HG03045 (cell line): Measurements from ENCODE around the gene STOX2.

ENCODE experiments used
- ATAC-seq: cut with Tn5 transposase; IDR thresholded peaks from one replicate; pipeline ENCODE4 v1.9.1; 2021; ENCODE audit warnings: mild to moderate bottlenecking, moderate library complexity; ENCODE audit not compliant: unreplicated experiment

STOX2 gene

DNA sequence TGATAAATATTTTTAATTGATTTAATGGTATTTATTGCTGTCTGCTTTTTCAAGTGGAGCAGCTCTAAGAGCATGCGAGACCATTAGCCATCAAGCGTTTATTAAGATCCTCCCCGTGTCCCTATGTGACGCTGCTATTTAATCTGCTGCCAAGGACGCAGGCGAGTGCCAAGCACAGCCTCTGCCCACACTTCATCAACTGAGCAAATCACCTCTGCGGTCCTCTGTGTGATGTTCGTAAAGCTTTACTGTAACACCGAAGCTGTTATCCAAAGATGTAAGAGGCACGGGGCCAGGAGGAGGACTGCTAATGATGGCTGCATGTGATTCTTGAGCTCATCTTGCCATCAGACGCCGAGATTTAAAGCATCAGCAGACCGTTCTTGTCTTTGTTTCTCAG, 79.5 kb downstream of the STOX2 start:
- ATAC-seq = no peak

DNA sequence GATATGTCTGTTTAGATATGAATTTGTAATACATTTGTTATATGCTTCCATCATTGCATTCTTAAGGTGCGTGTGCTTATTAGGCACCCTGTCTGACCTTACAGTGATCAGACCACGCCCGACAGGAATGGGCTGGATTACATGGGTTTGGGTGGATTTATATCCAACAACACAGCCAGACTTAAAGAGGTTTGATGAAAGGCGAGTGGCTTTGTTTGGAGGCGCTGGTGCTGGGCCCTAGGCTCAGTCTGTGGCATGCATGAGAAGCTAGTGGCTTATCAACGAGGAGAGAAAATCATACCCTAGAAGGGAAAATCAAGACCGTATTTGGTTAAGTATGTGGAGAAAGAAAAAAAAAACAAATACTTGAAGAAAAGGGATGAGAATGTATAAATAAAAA, 80.7 kb downstream of the STOX2 start:
- no peak for ATAC-seq

DNA sequence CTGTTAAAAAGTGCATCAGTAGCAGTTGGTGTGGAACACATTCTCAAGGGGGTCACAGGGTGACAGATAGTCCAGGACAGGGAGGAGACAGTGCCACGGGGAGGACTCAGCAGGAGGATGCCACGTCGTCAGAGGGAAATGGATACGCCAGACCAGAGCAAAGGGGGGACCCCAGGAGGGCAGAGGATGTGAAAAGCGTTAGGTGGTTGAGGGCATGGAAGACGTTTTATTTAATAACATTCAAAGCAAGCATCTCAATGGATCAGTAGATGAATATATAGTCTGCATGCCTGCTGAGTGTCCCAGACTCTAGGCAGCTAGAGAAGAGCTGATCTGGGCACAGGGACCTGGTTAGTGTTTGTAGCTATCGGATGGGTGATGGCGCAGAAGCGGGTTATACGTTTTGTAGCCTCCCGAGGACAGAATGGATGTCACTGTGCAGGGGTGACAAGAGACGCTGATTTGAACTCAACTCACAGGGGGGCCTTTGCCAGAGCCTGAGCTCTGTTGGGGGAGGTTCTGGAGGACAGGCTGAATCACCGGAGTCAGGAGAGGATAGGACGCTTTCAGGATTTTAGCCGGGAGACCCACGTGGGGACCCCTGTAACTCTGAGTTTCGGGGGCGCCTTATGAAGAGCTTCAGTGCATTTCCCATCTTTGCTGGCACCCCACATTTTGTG, 81.3 kb downstream of the STOX2 start:
- ATAC-seq = no peak

DNA sequence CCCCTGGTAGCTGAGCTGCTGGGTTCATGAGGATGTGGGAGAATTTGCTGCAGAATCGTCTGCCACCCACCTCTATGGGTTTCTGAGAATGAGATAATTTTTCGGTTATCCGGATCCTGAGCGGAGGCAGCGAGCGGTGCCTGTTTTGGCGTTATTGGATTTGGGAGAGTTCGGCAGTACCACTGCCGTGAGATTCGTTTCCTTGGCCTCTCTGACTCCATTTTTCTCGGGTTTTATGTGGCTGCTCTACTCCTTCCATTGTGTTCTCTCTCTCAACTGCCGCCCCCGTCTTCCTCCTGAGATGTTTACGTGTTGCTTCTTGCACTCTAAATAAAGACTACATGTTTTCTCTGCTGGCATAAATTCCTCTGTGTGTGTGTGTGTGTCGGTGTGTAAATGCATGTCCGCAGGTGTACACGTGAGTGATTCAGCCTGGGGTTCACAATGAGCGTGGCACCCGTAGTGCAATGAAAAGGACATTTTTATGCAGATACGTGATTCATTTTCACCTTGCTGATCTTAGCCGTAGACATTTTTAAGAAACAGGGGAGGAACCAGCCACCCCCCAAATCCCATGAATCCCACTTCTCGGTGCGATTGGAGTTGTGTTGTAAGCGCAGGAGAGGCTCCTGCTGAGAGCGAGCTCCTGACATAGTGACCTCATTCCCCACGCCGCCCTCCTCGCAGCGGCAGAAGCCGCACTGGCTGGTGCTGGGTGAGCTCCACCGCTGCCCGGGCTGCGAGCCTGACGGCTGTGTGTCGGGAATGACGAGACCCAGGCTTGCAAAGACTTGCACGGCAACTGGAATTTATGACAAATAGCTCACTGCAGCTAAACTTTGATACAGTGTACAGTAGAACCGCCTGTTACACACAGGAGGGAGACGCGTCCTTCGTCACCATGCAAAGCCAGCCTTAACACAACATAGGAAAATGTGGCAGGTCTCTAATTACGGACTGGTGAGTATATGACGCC, 82.2 kb downstream of the STOX2 start:
- ATAC-seq = no peak

DNA sequence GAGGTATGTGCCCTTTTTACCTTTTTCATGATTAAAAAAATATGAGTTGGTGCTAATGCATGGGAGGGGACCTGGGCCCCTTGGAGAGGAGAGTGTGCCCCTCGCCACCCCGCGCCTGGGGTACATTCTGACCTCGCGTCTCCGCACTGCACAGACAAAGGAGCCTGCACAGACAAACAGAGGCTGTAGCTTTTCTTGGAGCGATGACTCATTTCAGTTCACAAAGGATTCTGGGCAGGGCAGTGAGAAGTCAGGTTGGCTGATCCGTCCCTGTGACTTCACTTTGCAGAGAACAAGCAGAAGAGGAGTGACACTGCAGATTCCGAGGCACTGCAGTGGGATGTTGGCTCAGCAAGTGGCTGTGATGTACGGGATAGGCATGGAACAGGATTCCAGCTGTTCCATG, 82.9 kb downstream of the STOX2 start:
- ATAC-seq = no peak

DNA sequence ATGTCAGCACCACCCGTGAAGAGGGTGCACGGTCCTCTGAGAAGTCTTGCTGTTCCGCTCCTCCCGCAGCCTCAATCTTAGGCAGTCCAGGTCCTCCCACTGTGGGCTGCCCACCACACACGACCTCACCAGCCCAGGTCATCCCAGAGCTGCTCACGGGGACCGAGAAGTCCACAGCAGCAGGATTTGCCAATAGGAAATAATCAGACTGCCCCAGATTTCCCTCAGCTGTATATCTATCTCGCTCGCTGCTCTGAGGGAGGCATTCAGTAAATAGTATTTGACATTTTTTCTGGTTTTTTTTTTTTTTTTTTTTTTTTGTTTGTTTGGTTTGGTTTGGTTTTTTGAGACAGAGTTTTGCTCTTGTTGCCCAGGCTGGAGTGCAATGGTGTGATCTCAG, 83.8 kb downstream of the STOX2 start:
- ATAC-seq = no peak

DNA sequence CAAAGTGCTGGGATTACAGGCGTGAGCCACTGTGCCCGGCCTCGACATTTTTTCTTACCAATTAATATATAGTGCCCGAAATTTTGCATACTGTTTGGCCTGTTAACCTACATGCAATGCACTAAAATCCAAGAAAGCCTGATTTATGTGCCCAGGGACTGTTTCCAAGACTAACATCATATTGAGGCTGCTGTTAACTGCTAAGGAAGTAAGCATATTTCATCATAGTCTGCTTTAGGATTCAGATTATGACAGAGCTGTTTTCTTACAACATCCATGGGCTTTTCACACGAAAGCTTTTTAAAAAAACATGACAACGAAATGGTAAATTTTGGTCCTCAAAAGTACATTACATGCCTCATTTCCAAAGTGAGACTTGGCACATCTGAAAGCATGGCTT, 84.4 kb downstream of the STOX2 start:
- ATAC-seq = no peak

DNA sequence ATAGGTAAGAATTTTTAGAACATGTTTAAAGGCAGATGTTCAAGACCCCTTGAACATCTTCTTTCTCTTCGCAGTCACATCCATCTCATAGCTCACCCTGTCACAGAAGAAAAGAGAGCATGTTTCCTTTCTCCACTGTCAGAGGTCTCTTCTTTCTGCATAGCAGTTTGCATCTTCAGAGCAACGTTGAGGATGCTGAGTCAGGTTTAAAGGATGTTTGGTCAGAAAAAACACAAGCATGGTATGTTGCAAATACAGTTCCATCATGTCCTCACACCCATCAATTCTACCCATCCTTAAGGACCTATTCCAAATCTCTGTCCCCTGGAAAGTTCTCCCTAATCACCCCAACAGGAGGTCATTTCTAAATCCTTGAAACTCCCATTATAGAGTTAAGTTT, 84.8 kb downstream of the STOX2 start:
- ATAC-seq = no peak

DNA sequence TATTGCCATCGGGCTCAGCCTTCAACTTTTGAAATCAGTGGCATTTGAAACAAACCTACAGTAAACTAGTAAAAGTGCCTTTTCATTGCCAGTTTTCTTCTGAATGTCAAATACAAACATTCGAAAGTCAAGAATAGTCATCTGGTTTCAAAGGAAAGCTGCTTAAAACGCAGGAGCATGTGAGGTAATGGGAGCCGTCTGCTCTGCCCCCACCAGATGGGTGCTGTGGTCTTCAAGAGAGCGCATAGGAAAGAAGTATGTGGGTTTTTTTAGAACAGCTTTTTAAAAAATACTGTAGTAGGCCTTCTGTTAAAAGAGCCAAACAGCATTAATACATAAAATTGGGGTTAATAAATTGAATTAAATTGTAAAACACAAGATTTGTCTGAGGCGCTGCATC, 88.6 kb downstream of the STOX2 start:
- no peak for ATAC-seq

DNA sequence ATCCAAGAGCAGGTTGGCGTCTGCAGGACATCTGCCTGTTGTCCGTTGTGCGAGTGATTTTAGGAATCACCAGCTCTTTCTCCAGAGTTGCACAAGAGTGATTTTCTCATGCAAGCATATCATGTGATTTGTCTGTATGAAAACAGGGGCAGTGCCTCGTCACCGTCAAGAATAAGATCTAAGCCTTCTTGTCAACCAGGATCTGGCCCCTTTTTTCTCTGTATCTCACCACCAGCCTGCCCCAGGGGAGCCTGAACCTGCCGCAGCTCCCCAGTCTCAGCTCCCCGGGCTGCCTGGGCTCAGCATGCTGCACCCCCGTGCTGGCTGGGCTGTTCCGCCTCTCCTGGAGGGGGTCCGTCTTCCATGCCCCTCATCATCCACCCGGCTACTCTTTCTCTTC, 90.5 kb downstream of the STOX2 start:
- ATAC-seq = no peak

DNA sequence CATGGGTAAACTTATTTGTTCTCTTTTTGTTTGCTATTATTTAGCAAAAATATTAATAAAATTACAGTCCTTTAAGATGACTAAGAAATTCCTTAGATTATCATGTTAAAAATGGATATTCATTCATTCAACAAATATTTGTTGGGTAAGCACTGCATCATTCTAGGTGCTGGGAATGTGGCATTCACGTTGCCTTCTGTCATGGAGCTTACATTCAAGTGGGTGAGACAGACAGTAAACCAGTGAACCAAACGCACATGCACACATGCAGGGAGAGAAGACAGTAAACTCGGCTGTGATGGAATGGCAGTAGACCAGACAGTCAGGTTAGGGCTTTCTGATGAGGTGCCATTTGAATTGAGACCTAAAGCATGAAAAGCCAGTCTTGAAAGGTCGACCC, 91.8 kb downstream of the STOX2 start:
- ATAC-seq = no peak

DNA sequence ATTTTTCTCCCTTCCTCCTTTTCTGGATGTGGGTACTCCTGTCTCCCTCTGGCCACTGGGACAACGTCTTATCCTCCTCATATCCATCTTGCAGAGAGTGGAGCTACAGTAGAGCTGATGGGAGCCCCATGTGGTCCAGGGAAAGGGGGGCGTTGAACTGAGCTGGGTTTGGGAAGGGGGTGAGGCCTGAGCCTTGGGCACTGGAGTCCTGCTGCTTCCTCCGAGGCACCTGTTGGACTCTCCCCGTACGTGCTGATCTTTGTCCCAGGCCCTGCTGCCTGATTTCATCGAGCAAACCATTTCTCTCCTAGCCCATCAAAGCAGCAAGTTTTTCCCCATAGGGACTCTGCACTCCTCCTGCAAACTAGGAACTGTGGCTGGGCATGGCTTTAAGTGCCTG, 94.3 kb downstream of the STOX2 start:
- ATAC-seq = no peak

DNA sequence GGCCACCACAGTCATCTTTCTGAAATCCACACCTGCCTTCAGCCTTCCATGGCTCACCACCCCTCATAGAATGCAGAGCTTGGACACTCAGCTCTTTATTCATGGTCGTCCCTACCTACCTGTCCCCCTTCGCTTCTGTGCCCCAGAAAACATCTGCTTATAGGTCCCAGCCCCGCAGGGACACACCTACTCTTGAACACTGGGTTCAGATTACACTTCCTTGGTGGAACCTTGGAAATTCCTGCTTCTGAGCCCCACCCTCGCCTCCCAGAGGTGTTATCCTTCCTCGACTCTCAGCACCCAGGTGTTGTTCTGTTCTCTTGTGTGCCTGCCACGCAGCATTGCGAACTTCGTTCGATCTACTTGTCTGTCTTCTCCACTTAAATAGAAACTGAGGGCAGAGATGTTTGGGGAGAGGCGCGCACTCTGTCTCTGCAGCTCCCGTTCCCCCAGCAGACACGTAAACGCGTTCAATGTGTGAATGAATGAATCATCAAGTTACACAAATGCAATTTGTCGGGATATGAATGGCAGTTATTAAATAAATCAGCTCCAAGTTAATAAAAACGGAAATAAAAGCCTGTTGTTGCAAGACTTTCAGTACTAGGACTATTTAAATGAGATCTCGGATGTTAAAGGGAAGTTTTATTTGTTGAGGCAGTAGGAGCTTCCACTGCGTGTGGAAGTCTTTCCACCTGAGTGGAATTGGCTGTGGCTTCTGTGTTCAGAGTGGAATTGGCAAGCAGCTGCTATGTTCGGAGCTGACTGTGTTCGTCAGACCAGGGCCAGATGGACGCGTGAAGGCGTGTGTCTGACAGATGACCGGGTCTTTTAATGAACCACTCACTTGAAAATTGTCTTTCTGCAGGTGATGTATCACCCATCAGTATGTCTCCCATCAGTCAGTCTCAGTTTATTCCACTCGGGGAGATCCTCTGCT, 95.6 kb downstream of the STOX2 start:
- no peak for ATAC-seq

DNA sequence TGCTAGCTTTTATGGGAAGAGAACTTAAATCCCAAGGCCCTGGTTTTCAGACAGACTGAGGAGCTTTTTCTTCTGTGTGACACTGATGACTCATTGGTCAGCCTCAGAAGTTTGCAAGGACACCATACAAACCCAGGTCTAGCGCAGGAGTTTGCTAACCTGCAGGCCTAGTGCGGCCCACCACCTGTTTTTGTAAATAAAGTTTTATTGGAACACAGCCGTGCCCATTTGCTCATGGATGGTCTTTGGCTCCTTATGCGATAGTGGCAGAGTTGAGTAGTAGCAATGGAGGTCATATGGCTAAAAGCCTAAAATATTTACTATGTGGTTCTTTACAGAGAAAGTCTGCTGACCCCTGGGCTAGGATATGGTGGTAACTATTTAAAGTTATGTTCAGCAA, 98.3 kb downstream of the STOX2 start:
- ATAC-seq = no peak

DNA sequence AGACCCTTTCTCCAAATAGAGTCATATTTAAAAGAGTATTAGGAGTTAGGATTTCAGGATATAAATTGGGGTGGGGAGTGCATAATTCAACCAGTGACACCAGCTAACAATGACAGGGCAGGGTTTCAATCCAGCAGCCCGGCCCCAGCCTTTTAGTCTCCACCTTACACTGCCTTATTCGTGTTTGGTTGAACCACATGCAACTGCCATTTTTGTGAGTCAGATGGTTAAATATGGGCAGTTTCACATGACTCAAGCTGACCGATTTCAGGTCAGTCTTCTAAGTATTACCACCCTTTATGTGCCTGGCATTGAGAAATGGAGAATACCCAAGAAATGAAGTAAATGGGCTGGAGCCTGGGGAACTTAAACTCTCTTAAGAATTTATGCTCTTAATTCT, 102.8 kb downstream of the STOX2 start:
- ATAC-seq = no peak

DNA sequence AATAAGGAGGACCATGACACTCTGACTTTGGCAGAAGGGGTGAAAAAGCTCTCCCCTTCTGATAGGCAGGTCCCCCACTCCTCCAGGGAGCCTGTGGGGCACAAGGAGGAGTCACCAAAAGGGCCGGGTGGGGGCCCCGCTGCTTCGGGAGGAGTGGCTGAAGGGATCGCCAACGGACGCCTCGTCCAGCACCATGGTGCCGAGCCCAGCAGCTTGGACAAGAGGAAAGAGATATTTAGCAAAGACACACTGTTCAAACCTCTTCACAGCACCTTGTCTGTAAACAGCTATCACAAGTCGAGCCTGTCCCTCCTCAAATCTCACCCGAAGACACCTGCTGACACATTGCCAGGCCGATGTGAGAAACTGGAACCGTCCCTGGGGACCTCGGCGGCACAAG, 105.6 kb downstream of the STOX2 start:
- no peak for ATAC-seq

DNA sequence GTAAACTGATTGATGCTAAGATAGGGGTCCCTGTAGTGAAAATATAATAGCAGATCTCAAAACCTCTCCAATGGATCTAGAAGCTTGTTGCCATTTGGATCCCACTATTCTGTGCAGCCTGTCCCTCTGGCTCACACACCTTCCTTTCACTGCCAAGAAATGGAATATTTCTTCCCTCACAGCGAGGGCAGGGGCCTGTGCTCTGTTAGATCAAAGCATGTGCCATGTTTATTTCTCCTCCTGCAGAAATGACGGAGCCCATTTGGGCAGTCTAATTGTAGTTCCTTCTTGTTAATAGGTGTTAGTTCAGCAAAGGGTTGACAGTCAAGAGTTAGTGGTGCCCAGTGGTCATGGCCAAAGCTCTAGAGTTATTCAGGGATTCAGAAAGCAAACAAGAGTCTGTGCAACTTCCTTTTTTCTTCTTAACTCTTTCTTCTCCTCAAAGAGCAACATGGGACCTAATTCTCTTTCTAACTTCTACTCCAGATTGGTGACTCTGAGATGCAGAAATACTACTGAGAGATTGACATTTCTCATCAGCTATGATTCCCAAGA, 106.8 kb downstream of the STOX2 start:
- no peak for ATAC-seq

DNA sequence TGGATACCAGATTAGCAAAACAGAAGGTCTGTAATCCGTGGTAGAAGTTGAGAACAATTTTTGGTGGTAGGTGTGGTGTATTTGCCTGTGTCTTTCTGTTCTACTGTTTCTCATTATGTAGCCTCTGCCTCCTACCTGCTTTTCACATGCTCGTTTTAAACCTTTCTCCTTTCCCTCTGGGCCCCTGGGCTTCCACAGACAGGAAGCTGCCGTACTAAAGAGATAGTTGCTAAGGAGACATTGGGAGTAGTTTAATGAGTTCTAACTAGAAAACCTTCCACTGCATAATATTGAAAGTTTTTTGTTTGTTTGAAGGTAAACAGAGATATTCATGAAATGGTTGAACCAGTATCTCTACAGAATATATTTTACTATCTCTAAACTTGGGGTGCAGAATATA, 107.8 kb downstream of the STOX2 start:
- no peak for ATAC-seq

DNA sequence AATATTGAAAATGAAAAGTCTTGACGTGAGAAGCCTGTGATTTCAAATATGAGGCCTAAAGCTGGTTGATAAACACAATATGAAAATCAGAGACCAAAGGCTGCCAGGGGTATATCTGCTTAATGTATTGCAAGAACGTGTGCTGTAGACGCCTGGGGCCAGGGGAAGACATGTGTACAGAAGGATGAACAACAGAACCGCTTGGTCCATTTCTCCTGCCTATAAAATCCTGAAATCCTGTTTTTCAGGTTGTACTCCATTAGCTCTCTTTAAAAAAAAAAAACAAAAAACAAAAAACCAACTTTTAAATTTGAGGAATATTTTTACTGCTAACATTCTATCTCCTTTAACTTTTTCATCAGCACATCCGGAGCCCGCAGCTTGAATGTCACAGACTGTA, 109.2 kb downstream of the STOX2 start:
- no peak for ATAC-seq

DNA sequence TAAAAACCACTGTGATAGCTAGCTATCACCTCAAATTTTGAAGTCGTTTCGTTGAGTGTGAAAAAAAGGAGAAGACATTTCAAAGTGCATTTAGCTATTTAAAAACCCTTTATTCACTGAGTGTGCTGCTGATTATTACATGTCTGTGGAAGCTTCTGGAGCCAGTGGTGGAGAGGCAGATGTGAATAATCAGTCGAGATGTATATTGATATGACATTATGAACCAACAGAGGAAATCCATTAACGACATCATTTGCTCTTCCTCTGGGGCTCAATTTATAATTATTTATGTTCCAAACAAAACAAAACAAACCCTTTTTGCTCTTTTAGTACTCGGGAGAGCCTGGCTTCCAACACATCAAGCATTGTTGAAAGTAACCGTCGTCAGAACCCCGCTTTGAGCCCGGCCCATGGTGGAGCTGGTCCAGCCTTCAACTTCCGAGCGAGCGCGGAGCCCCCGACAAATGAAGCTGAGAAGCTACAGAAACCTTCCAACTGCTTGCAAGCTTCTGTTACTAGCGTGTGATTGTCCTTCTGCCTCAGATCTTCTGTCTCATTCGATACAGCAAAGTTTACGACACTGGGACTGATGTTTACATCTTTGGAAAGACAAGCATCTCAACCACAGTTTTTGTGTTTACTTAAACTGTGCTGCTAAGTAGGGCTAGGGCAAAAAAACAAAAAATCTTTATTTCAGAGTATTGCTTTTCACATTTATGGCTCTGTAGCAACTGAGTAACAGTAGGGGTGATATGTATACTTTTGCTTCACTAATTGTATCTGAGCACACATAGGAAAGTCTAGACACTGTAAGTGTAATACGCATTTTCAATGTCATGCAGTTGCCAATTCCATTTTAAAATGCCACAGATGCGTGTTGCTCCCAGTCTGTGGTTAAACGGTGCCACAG, 111.9 kb downstream of the STOX2 start:
- ATAC-seq = no peak
